Sigmoid colon (tissue), 4 donors: ENCODE data around the gene HRH2.

Experiments used
- EP300 ChIP-seq, 4 donors: sonication (generic); formaldehyde crosslinking; IDR thresholded peaks; one replicate each; pipeline ENCODE4 v1.6.1; 2017; ENCODE audit warnings: antibody characterized with exemption in 4 of 4
- POLR2A ChIP-seq, 2 donors: fragments of 450-650 bp; IDR thresholded peaks; one replicate each; pipeline ENCODE4 v1.6.1; 2016; ENCODE audit warnings: antibody characterized with exemption in 2 of 2, mild to moderate bottlenecking in 2 of 2, moderate library complexity in 2 of 2
- POLR2AphosphoS5 ChIP-seq, 4 donors: sonication (generic); formaldehyde crosslinking; IDR thresholded peaks; one replicate each; pipeline ENCODE4 v1.6.1; 2017; ENCODE audit warnings: antibody characterized with exemption in 4 of 4
- TF ChIP-seq, protein P1 (sequence below), 4 experiments: fragments of 450-650 bp in 3 of 4; fragments of 200-600 bp in 1 of 4; IDR thresholded peaks; one replicate each; pipeline ENCODE4 v1.5.1; 2016 to 2019; ENCODE audit warnings: antibody characterized with exemption in 4 of 4, mild to moderate bottlenecking in 3 of 4, moderate library complexity in 2 of 4

DNA sequence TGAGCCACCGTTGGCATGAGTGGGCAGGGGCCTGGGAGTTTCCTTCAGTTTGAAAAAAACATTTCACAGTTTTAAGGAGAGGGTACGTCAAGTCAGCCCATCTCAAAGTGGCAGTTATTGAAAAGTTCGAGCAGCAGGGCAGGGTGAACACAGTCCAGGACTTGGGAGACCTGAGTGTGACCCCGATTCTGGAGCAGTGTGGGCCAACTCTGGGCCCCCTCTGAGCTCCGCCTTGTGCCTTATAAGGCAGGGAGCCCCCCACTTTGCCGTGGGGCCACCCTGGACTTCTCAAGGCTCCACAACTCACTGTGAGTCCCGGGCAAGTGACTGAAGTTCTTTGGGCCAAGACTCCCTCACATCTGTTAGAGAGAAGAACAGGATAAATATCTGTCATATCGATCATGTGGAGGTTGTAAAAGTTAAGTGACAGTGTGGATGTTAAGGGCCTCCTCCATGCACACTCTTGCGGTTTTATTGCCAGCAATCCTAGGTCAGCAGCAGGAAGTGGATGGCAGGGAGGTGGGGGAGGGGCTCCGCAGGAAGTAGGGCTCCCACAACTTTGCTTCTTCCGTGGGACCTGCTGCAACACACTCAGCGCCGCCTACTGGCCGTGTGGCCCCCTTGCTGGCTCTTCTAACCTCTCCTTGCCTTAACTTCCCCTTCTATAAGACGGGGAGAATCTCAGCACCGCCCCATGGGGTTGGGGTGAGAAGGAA is 38.4 kb downstream of the HRH2 start:
- TF ChIP-seq, protein P1, sequence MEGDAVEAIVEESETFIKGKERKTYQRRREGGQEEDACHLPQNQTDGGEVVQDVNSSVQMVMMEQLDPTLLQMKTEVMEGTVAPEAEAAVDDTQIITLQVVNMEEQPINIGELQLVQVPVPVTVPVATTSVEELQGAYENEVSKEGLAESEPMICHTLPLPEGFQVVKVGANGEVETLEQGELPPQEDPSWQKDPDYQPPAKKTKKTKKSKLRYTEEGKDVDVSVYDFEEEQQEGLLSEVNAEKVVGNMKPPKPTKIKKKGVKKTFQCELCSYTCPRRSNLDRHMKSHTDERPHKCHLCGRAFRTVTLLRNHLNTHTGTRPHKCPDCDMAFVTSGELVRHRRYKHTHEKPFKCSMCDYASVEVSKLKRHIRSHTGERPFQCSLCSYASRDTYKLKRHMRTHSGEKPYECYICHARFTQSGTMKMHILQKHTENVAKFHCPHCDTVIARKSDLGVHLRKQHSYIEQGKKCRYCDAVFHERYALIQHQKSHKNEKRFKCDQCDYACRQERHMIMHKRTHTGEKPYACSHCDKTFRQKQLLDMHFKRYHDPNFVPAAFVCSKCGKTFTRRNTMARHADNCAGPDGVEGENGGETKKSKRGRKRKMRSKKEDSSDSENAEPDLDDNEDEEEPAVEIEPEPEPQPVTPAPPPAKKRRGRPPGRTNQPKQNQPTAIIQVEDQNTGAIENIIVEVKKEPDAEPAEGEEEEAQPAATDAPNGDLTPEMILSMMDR (IDR thresholded peaks at IDR 0.05), result peak in 1 of 4 experiments; percentile 9
- TF ChIP-seq POLR2AphosphoS5 (IDR thresholded peaks at IDR 0.05) (peak in 1 of 4 donors; percentile 21), EP300 (IDR thresholded peaks at IDR 0.05) (no peak), POLR2A (IDR thresholded peaks at IDR 0.05) (no peak)
